Esophagus muscularis mucosa (tissue), 4 donors: Measurements from ENCODE around the gene CDC42EP3. TPM values are rescaled to one million over a fixed set of nuclear protein-coding genes. Genes with fewer than 3 reads are reported as not detected.

ENCODE experiments used
- DNase-seq: peaks from one replicate; pipeline ENCODE4 v3.0.0-alpha.2; 2017; ENCODE audit errors: extremely low spot score
- H3K27ac ChIP-seq, 4 donors: fragments of 200-600 bp; sonication (generic); replicated peaks in 1 of 4; 1 replicate in 3 of 4; 2 replicates in 1 of 4; pipeline ENCODE4 v1.5.1; 2016 to 2019; ENCODE audit warnings: mild to moderate bottlenecking in 1 of 4
- H3K27me3 ChIP-seq, 4 donors: fragments of 200-600 bp; sonication (generic); one replicate each; pipeline versions ENCODE4 v1.5.1 to v1.6.0; 2016 to 2019
- H3K36me3 ChIP-seq, 4 donors: fragments of 200-600 bp; sonication (generic); one replicate each; pipeline ENCODE4 v1.5.1; 2016 to 2019
- H3K4me1 ChIP-seq, 4 donors: fragments of 200-600 bp; sonication (generic); one replicate each; pipeline ENCODE4 v1.5.1; 2016 to 2019
- H3K4me3 ChIP-seq, 4 donors: fragments of 200-600 bp; sonication (generic); 1 replicate in 2 of 4; 2 replicates in 2 of 4; pipeline ENCODE4 v1.5.1; 2016 to 2019; ENCODE audit warnings: mild to moderate bottlenecking in 4 of 4, moderate library complexity in 1 of 4
- H3K9me3 ChIP-seq, 4 donors: fragments of 200-600 bp; sonication (generic); 1 replicate in 3 of 4; 2 replicates in 1 of 4; pipeline ENCODE4 v1.5.1; 2016 to 2019
- EP300 ChIP-seq: sonication (generic); formaldehyde crosslinking; IDR thresholded peaks from one replicate; pipeline ENCODE4 v1.6.1; 2017; ENCODE audit warnings: antibody characterized with exemption
- POLR2A ChIP-seq: fragments of 450-650 bp; IDR thresholded peaks from one replicate; pipeline ENCODE4 v1.6.1; 2017; ENCODE audit warnings: antibody characterized with exemption, moderate library complexity, mild to moderate bottlenecking, low read depth
- POLR2AphosphoS5 ChIP-seq, 2 donors: sonication (generic); formaldehyde crosslinking; IDR thresholded peaks; one replicate each; pipeline ENCODE4 v1.6.1; 2017; ENCODE audit warnings: antibody characterized with exemption in 2 of 2
- WGBS: methylation state at CpG from one replicate; pipeline ENCODE4 v1.1.5; 2018; 5-methylcytosine and 5-hydroxymethylcytosine counted together
- intact Hi-C: fragments of 100-400 bp; cut with DNase I; formaldehyde crosslinking; loops from one replicate; pipeline ENCODE4 v1.15.1; 2023
- total RNA-seq, 4 donors: library from RNA; depleted of rRNA; stranded (reverse); fragments of >200 nt; gene quantifications; one replicate each; pipeline versions ENCODE4 v1.1.0 to v1.2.1, GENCODE V29; 2016
- TF ChIP-seq, protein P1 (sequence below), 3 experiments: fragments of 200-600 bp in 2 of 3; fragments of 450-650 bp in 1 of 3; sonication (generic) in 2 of 3; IDR thresholded peaks; one replicate each; pipeline ENCODE4 v1.5.1; 2017 to 2019; ENCODE audit warnings: antibody characterized with exemption in 3 of 3, mild to moderate bottlenecking in 2 of 3, moderate library complexity in 1 of 3

CDC42EP3 gene
- total RNA-seq, 4 donors from 2014 or later: 67.7 to 217 (median 112) TPM

DNA sequence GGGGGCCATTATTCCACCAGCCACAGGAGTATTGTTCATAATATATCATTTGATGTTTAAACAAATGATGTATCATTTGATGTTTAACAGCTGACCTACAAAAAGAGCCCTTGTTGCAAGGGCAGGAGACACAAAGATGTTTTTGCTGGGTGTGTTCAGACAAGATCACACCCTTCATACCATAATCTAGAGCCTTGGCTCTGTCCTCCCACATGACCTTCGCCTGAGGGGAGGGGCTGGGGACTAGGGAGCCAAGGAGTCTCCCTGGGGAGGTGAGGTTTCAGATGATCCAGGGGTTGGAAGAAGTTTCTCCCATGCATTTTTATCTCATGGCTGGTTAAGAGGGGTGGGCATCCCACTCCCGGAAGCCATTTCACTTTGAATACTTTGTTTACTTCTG lies 33.5 kb downstream of the CDC42EP3 start:
- Histone ChIP-seq H3K27me3 (no peaks in the 10 kb centered on the region), H3K27ac (no peak overlapping the region), H3K9me3 (no peaks in the 10 kb centered on the region), H3K4me3 (no peak overlapping the region), H3K4me1 (peaks cover 15 to 32% (median 23%) of the 10 kb centered on the region in 4 donors), H3K36me3 (peaks cover 0 to 8% (median 6%) of the 10 kb centered on the region in 4 donors)
- intact Hi-C loops: no loop called here
- 0% methylated on average over 1 of the region's 2 CpGs for WGBS
- DNase-seq: no peak
- TF ChIP-seq POLR2AphosphoS5 (IDR thresholded peaks at IDR 0.05) (no peak), POLR2A (no peak), EP300 (no peak)
- TF ChIP-seq, protein P1, sequence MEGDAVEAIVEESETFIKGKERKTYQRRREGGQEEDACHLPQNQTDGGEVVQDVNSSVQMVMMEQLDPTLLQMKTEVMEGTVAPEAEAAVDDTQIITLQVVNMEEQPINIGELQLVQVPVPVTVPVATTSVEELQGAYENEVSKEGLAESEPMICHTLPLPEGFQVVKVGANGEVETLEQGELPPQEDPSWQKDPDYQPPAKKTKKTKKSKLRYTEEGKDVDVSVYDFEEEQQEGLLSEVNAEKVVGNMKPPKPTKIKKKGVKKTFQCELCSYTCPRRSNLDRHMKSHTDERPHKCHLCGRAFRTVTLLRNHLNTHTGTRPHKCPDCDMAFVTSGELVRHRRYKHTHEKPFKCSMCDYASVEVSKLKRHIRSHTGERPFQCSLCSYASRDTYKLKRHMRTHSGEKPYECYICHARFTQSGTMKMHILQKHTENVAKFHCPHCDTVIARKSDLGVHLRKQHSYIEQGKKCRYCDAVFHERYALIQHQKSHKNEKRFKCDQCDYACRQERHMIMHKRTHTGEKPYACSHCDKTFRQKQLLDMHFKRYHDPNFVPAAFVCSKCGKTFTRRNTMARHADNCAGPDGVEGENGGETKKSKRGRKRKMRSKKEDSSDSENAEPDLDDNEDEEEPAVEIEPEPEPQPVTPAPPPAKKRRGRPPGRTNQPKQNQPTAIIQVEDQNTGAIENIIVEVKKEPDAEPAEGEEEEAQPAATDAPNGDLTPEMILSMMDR (IDR thresholded peaks at IDR 0.05): no peak

- H3K9me3 ChIP-seq: no peaks in the 10 kb centered on the region
- H3K4me1 ChIP-seq: peaks cover 11 to 26% (median 17%) of the 10 kb centered on the region in 4 donors
- TF ChIP-seq POLR2AphosphoS5 (IDR thresholded peaks at IDR 0.05) (no peak), EP300 (no peak), POLR2A (no peak)
- TF ChIP-seq, protein P1 (IDR thresholded peaks at IDR 0.05): no peak
- H3K27me3 ChIP-seq: no peaks in the 10 kb centered on the region
- WGBS: 75% methylated on average over 5 of the region's 5 CpGs
- intact Hi-C loops: no loop called here
- no peak overlapping the region for H3K27ac ChIP-seq
- H3K36me3 ChIP-seq: peaks cover 0 to 8% (median 4%) of the 10 kb centered on the region in 4 donors
- no peak for DNase-seq
- no peak overlapping the region for H3K4me3 ChIP-seq
These were observed 34.1 kb downstream of the CDC42EP3 start for GRCh38 chr2:37637190-37637860.

DNA sequence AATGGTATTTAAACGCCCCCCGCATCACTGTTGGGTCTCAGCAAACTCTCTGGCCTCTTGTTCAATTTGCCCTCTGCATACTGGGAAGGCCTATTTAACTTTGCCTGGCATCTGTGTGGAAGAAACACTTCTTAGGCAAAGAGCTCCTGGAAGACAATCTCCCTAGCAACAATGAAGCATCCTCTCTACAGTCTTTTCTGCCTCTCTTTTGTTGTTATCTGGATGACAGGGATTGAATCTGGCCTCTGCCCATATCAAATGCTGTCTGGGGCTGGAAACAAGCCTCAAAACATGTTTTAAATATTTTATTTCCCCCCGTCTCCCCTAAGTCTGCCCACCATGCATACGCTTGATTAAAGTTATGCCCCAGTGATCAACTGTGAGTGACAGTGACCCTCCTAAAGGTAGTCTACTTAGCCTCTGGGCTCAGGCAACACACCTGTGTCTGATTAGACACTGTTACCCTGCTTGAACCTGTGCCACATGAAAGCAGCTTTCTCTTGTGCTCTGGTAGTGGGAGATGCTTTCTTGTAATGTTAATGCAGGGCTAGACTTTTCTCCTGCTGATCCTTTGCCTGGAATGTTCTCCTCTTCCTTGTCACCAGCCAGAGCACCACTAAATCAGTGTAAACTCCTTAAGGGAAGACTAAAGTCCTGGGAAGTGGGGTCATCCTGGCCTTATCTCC lies 34.9 kb downstream of the CDC42EP3 start:
- no peaks in the 10 kb centered on the region for H3K9me3 ChIP-seq
- no peaks in the 10 kb centered on the region for H3K27me3 ChIP-seq
- H3K4me1 ChIP-seq: peaks cover 3 to 18% (median 9%) of the 10 kb centered on the region in 4 donors
- peaks cover 0 to 8% (median 4%) of the 10 kb centered on the region in 4 donors for H3K36me3 ChIP-seq
- no peak for DNase-seq
- 95% methylated on average over 4 of the region's 4 CpGs for WGBS
- no peak overlapping the region for H3K4me3 ChIP-seq
- no peak overlapping the region for H3K27ac ChIP-seq
- intact Hi-C loops: no loop called here
- no peak for TF ChIP-seq POLR2A

DNA sequence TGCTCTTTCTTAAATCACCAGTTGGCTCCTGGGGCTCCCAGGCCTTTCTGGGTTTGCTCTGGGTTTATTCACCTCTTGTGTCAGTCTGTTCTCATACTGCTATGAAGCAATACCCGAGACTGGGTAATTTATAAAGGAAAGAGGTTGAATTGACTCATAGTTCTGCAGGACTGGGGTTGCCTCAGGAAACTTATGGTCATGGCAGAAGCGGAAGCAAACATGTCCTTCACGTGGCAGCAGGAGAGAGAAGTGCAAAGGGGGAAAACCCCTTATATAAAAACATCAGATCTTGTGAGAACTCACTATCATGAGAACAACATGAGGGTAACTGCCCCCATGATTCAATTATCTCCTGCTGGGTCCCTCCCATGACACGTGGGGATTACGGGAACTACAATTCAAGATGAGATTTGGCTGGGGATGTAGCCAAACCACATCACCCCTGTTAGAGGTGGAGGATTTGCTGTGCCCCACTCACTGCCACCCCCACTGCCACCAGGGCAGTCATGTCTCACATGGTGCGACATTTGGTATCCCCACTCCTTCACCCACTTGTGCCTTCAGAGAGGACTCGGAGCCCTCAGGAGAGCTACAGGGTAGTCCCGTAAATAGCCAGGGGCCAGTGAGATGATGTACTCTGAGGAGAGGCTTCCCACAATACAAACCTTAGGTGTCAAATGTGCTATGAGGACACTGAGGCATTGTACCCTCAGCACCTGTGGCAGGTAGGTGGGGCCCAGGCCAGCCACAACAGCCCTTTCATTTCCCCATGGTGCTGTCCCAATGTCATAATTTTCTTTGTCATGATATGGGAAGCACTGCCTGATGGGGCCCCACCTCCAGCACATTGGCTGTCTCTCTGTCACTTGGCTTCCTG lies 35.7 kb downstream of the CDC42EP3 start:
- WGBS: 80% methylated on average over 7 of the region's 8 CpGs
- Histone ChIP-seq H3K27ac (no peak overlapping the region), H3K9me3 (no peaks in the 10 kb centered on the region), H3K4me1 (peaks cover 0 to 16% (median 5%) of the 10 kb centered on the region in 4 donors), H3K27me3 (no peaks in the 10 kb centered on the region), H3K4me3 (no peak overlapping the region), H3K36me3 (peaks cover 0 to 2% (median under 1%) of the 10 kb centered on the region in 4 donors)
- TF ChIP-seq POLR2A: no peak
- TF ChIP-seq POLR2AphosphoS5 (IDR thresholded peaks at IDR 0.05): no peak
- TF ChIP-seq, protein P1 (IDR thresholded peaks at IDR 0.05): no peak
- no peak for TF ChIP-seq EP300
- intact Hi-C loops: no loop called here
- no peak for DNase-seq
